NCI-H1436 treated with DMSO at 0.1 percent for 48 hours (cell line): Measurements from ENCODE around the gene NELL1.
A peak's percentile ranks its signal among the peaks of the same experiment; 100 is the strongest.

Experiments used
- DNase-seq: peaks from one replicate; lab custom pipeline; 2025; lab: John Stamatoyannopoulos, UW

Gene NELL1

GRCh38 chr11:20668131-20668809, 1.1 kb upstream of the NELL1 start:
- DNase-seq, result no peak

- no peak for DNase-seq
Observed at GRCh38 chr11:20669820-20670684, 666 bp downstream of the NELL1 start.

DNA sequence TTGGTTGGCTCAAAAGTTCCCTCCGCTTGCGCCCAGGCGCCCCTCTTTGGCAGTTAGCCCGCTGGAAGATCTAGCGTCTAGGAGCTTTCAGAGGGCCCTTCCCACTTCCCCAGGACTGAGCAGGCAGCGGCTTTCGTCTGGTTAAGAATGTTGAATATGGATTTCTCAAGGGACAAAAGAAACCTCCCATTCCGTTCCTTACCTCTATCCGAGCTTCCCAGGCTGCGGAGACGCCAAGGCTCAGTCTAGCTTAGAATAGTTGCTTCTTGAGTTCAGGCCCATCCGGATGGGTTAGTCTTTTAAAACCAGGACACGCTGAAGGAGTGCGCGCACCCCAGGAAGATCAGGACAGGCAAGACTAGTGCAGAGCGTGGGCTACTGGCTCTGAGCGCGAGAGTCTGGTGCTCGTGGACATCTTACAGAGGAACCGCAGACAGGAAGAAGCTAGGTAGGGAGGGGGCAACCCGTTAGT, 1.6 kb downstream of the NELL1 start:
- DNase-seq, result no peak

DNA sequence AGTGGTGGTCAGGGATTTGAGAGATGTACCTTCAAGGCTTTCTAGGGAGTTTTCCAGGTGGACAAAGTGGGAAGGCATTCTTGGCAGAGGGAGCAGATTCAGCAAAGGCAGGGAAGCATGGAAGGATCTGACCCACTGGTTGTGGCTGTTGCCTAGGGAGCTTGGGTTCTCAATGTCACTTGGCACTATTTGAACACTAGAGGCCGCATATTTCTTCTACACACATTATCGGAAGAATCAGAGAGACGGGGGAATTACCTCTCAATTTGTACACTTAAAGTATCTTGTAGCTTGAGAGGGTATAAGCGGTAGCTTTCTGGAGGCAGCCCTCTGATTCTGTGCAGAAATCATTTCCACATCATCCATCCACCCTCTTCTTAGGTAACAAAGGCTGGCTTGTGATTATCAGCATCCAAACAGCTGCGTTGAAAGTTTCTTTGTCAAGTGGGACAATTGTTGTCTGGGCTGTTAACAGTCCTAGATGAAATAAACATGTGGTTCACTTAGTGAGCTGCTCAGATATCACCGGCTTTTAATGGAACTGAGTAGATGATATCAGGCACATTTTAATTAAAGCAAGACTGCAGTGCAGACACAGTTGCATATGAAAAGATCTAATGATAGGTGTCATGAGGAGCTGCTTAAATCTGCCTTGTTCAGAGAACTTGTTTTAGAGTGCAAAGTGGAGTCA, 2.6 kb downstream of the NELL1 start:
- DNase-seq, result no peak

DNA sequence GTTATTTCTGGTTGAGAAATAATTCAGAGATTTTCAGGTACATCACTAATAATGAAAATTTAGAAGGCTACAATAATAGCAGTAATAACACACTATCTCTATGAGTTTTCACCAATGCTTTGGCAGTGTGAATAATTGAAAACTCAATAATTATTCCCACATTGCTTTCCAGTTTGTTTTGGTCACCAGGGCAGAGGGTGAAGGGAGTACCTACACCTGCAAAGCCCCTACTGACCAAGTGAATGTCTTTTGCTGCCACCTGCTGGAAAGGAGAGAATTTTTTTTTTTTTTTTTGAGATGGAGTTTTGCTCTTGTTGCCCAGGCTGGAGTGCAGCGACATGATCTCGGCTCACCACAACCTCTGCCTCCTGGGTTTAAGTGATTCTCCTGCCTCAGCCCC, 3.2 kb downstream of the NELL1 start:
- no peak for DNase-seq

GRCh38 chr11:20676658-20677057, 7.3 kb downstream of the NELL1 start:
- no peak for DNase-seq

DNA sequence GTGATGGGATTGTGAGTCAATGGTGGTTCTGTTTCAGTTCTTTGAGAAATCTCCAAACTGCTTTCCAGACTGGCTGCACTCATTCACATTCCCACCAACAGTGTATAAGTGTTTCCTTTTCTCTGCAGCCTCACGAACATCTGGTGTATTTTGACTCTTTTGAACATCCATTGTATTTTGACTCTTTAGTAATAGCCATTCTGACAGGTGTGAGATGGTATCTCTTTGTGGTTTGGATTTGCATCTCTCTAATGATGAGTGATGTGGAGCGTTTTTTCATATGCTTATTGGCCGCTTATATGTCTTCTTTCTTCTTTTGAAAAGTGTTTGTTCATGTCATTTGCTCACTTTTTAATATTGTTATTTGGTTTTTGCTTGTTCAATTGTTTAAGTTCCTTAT, 19.4 kb downstream of the NELL1 start:
- no peak for DNase-seq

GRCh38 chr11:20707876-20708275, 38.5 kb downstream of the NELL1 start:
- no peak for DNase-seq

GRCh38 chr11:20712912-20713311, 43.5 kb downstream of the NELL1 start:
- DNase-seq, result no peak

DNA sequence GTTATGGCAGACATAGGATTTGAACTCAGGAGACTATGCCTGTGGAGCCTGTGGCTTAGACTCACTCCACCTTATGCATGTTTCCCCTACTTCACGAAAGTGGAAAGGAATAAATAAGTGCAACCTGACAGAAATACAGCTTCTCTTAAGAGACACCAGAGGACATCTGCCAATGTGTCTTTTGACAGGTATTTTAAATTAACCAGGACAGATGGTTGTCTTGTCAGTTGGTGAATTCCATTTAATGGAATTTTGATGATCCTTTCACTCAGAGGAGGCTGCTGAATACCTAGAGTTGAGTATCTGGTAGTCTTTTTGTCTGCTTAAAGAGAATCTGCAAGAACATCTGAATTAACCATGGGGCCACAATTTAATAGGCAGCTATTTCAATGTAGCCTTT, 46.1 kb downstream of the NELL1 start:
- no peak for DNase-seq

- no peak for DNase-seq
Observed at GRCh38 chr11:20715931-20716330, 46.5 kb downstream of the NELL1 start.

DNA sequence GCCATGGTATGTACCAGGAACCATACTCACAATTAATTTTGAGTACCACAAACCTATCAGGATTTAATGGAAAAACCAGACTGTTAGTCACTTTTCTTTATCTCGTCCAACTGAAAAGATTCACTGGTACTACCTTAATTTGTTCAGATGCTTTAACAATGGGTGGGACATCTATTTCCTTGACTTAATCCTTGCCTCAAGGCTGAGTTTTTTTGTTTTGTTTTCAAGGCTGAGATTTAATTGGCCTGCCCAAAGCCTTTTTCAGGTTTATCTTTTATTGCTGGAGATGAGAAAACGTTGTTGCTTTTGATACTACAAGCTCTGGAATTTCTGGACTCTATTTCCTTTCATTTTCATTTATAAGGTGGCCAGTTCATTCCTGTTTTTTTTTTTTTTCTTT, 50.4 kb downstream of the NELL1 start:
- DNase-seq, result no peak

DNA sequence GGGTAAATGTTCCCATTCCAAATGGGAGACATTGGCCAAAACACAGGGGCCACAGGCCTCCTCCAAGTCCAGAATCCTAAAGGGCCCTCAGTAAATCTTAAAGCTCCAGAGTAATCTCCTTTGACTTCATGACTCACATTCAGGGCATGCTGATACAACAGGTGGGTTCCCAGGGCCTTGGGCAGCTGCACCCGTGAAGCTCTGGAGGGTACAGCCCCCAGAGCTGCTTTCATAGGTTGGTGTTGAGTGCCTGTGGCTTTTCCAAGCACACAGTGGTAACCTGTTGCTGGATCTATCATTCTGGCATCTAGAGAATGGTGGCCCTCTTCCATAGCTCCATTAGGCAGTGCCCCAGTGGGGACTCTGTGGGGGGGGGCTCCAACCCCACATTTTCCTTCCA, 54.0 kb downstream of the NELL1 start:
- DNase-seq, result no peak

DNA sequence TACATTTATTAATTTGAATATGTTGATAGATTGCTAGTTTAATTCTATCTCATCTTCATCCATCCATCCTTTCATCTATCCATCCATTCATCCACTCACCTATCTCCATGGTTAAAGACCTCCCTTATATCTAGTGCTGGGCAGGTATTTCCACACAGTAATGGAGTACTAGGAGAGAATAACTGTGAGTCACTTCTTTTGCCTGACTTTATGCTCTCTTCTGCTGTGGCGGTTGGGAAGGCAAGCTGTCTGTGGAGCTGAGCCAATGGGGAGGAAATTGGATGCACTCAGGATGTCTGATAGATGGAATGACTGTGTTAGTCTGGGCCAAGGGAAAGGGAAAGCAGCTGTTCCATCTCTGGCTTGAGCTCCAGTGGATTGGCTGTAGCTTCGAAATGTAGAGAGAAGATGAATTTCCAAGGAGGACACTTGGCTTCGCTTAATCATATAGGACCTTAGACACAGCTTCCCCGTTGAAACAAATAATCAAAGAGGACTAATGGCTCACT, 60.3 kb downstream of the NELL1 start:
- DNase-seq, result no peak

DNA sequence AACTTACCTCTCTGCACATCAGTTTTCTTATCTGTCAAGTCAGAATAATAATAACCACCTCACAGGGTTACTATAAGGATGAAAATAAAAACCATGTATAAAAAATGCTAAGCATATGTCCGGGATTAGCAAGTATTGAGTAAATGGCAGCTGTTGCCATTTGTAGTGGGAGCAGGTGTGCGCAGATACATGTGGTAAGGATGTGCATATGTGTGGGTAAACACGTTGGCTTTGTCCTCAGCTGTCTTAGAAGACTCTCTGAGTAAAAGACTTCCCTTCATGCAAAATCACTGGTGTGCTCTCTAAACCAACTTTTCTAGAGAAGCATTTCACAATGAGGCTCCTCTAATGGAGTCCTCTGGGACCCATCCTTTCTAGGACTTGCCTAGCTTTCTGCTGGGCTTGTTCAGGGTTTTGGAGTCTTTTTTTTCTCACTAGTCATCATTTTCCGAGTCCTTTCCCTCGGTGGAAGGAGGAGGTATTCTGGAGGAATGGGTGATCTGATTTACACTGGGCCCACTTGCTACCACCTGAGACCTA, 62.4 kb downstream of the NELL1 start:
- DNase-seq, result no peak

DNA sequence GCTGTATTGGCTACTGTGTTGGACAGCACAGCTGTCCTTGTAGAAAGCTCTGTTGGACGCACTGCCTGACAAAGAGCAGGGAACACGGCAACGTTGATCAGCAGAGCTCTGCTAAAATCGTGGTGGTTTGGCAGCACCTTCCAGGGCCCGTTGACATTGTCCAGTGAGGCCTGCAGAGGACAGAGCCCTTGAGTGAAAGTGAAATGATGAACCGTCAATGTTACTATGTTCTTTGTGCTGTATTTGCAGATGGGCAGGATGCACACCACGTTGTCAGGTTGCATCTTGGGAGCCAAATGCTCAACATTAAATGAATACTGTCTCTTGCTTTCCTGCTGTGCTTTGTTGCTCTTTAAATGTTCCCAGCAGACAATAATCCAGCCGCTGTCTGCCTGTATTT, 69.7 kb downstream of the NELL1 start:
- DNase-seq, result no peak

DNA sequence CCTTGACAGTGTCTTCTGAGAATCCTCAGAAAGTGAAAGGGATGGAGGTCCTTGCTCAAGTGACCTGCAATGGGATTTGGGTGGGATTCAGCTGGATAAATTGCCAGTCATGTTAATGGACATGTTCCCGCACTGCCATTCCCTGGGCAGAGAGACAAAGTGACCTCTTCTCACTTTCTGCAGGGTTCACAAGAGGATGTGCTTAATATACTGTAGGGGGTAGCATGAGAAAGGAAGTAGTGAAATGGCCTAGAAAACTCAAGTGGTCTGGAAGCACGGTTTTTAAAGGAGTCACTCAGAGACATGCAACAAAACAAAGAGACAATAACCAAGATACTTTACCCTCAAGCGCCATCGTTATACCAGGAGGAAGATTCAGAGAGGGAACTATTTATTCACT, 70.2 kb downstream of the NELL1 start:
- no peak for DNase-seq

DNA sequence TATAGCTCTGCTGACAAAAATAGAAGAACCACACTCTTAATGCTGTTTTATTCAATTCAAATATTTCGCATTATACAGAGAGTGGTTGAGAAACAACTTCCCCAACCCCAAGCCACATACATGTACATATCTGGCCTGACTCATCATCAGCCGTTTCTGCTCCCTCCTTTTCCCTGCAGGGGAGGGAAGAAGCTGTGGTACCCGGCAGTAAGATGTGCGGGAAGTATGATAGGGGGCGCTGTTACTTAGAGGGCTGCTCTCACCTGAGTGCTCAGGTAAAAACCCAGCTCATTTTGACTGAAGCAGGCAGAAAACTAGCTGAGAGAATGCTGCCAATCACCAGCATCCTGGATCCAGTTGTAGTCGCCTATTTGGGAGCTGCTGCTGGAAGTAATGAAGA, 85.5 kb downstream of the NELL1 start:
- DNase-seq, result no peak

- no peak for DNase-seq
Observed at GRCh38 chr11:20759541-20759940, 90.2 kb downstream of the NELL1 start.

DNA sequence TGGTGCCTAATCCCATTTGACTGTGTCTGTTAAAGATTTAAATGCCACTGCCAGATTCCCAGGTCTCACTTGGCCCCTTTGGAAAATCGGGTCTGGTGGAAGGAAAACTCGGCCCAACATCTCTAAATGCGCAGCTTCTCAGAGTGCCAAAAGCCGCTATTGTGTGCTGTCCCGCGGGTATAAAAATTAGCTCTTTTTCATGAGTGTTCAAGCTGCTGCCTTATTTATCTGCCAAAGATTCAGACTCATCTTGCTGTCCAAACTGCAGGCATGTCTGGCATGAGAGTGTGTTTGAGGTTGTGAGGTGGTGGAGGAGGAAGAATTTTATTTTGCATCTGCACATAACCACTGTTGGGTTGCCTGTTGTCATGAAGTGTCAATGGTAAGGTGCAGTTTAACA, 91.4 kb downstream of the NELL1 start:
- no peak for DNase-seq

DNA sequence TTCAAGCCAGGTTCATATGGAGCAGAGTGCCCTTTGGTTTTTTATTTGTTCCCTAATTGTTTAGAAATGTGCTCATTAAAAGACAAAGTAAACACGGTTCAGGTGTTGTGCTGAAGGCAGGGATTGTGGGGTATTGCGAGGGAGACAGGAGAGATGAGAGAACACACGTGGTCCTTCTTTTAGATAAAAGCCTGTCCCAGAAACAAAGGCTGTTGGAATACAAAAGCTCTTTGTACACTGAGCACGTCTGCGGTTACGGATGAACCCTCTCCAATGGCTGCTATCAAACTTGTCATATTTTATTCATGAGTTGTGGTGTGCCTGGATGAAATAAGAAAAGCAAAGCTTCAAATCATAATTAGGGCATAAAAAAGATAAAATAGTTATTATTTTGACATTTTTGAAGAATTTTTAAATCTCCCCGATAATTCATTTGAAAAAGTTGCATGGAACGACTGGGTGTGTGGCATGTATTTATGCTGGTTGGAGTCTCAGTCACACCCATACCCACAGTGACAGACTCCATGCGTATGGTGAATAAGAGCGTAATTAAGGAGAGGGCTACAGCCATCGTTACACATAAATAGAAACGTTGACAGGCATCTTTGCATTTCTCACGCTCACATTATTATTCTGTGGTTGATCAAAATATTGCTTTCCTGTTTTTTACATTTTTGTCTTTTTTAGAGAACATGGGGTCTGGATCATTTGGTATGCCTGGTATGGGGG, 92.9 kb downstream of the NELL1 start:
- peak; percentile 12 for DNase-seq

- DNase-seq, result no peak
Observed at GRCh38 chr11:20762980-20763379, 93.6 kb downstream of the NELL1 start.
